RWPE2 (cell line): ENCODE measurements around the gene PRR13.

Source experiments
- ATAC-seq: fragments of 200-7000 bp; cut with Tn5 transposase; 3 replicates; pipeline ENCODE4 v1.9.1; 2021; ENCODE audit warnings: low read depth
- DNase-seq: peaks from one replicate; pipeline ENCODE4 v3.0.0-alpha.2; 2020; ENCODE audit warnings: low spot score
- H3K27ac ChIP-seq: fragments of 450-650 bp; 2 replicates; pipeline ENCODE4 v1.5.1; 2017; ENCODE audit warnings: mild to moderate bottlenecking; ENCODE audit not compliant: poor library complexity, severe bottlenecking
- H3K27me3 ChIP-seq: fragments of 250-450 bp; sonication (Bioruptor Pico); 2 replicates; pipeline ENCODE4 v1.5.1; 2021; ENCODE audit warnings: mild to moderate bottlenecking, moderate library complexity; ENCODE audit not compliant: insufficient read depth, poor library complexity, severe bottlenecking
- H3K36me3 ChIP-seq: fragments of 250-450 bp; sonication (Bioruptor Pico); 2 replicates; pipeline ENCODE4 v1.5.1; 2020; ENCODE audit warnings: low read depth, mild to moderate bottlenecking, moderate library complexity
- H3K4me1 ChIP-seq: fragments of 250-450 bp; sonication (Bioruptor Pico); 2 replicates; pipeline ENCODE4 v1.5.1; 2021; ENCODE audit warnings: mild to moderate bottlenecking, moderate library complexity; ENCODE audit not compliant: insufficient read depth, poor library complexity, severe bottlenecking
- H3K4me3 ChIP-seq: fragments of 250-450 bp; sonication (Bioruptor Pico); 2 replicates; pipeline ENCODE4 v1.5.1; 2021; ENCODE audit warnings: mild to moderate bottlenecking, moderate library complexity; ENCODE audit not compliant: severe bottlenecking
- H3K9me3 ChIP-seq: fragments of 250-450 bp; sonication (Bioruptor Pico); 2 replicates; pipeline ENCODE4 v1.5.1; 2021; ENCODE audit warnings: mild to moderate bottlenecking, moderate library complexity; ENCODE audit not compliant: severe bottlenecking
- CTCF ChIP-seq: fragments of 450-650 bp; IDR thresholded peaks from one replicate; pipeline ENCODE4 v1.5.1; 2017; ENCODE audit warnings: mild to moderate bottlenecking, moderate library complexity; ENCODE audit not compliant: poor library complexity, severe bottlenecking

The PRR13 gene

GRCh38 chr12:53483225-53483978, 41.9 kb downstream of the PRR13 start:
- ATAC-seq (peak; percentile 3), DNase-seq (no peak)
- no peak overlapping the region for H3K4me3 ChIP-seq
- no peaks in the 10 kb centered on the region for H3K9me3 ChIP-seq
- no peak for TF ChIP-seq CTCF
- H3K27me3 ChIP-seq: no peaks in the 10 kb centered on the region
- H3K36me3 ChIP-seq: peaks cover 84% of the 10 kb centered on the region
- H3K27ac ChIP-seq: peak overlapping the region; percentile 3
- peaks cover 4% of the 10 kb centered on the region for H3K4me1 ChIP-seq

GRCh38 chr12:53483979-53484377, 42.4 kb downstream of the PRR13 start:
- no peaks in the 10 kb centered on the region for H3K27me3 ChIP-seq
- no peaks in the 10 kb centered on the region for H3K9me3 ChIP-seq
- no peak overlapping the region for H3K4me3 ChIP-seq
- peaks cover 4% of the 10 kb centered on the region for H3K4me1 ChIP-seq
- H3K27ac ChIP-seq: no peak overlapping the region
- TF ChIP-seq CTCF: no peak
- ATAC-seq: peak; percentile 1; the same call in 2 of the 3 replicates
- DNase-seq: no peak
- H3K36me3 ChIP-seq: peaks cover 78% of the 10 kb centered on the region

- no peaks in the 10 kb centered on the region for H3K27me3 ChIP-seq
- no peak for TF ChIP-seq CTCF
Measured at GRCh38 chr12:53484686-53485575, 43.4 kb downstream of the PRR13 start.

GRCh38 chr12:53485955-53486735, 44.6 kb downstream of the PRR13 start:
- H3K4me1 ChIP-seq: no peaks in the 10 kb centered on the region
- H3K9me3 ChIP-seq: no peaks in the 10 kb centered on the region
- H3K27ac ChIP-seq: no peak overlapping the region
- no peak for ATAC-seq
- no peak for DNase-seq
- no peaks in the 10 kb centered on the region for H3K27me3 ChIP-seq
- no peak overlapping the region for H3K4me3 ChIP-seq
- peaks cover 57% of the 10 kb centered on the region for H3K36me3 ChIP-seq
- TF ChIP-seq CTCF: no peak

More at GRCh38 chr12:53484686-53485575, 43.4 kb downstream of the PRR13 start:
- ATAC-seq (peak; percentile 5; the same call in 1 of the 3 replicates), DNase-seq (no peak)
- no peak overlapping the region for H3K27ac ChIP-seq
- H3K9me3 ChIP-seq: no peaks in the 10 kb centered on the region
- H3K36me3 ChIP-seq: peaks cover 68% of the 10 kb centered on the region
- no peak overlapping the region for H3K4me3 ChIP-seq
- H3K4me1 ChIP-seq: peaks cover 4% of the 10 kb centered on the region
